NOMO-1 treated with dmso at 0.1 percent for 144 hours (cell line): Measurements from ENCODE around the gene DSCAM.

Source experiments
- DNase-seq: peaks from one replicate; lab custom pipeline; 2025; ENCODE audit not compliant: unreplicated experiment; lab: John Stamatoyannopoulos, UW

Gene DSCAM

GRCh38 chr21:40402884-40403582, 443.9 kb downstream of the DSCAM start:
- no peak for DNase-seq

GRCh38 chr21:40395732-40396131, 451.2 kb downstream of the DSCAM start:
- DNase-seq, result no peak

GRCh38 chr21:40393066-40393465, 453.9 kb downstream of the DSCAM start:
- no peak for DNase-seq

- DNase-seq, result no peak
Observed at GRCh38 chr21:40388046-40388445, 458.9 kb downstream of the DSCAM start.

GRCh38 chr21:40386981-40387747, 459.8 kb downstream of the DSCAM start:
- DNase-seq, result no peak

- DNase-seq, result no peak
Observed at GRCh38 chr21:40386294-40386911, 460.6 kb downstream of the DSCAM start.

- DNase-seq, result no peak
Observed at GRCh38 chr21:40385883-40386282, 461.1 kb downstream of the DSCAM start.

GRCh38 chr21:40383951-40384350, 463.0 kb downstream of the DSCAM start:
- no peak for DNase-seq

- no peak for DNase-seq
Observed at GRCh38 chr21:40381111-40381510, 465.8 kb downstream of the DSCAM start.

- DNase-seq, result no peak
Observed at GRCh38 chr21:40379881-40380810, 466.8 kb downstream of the DSCAM start.

- no peak for DNase-seq
Observed at GRCh38 chr21:40377135-40377534, 469.8 kb downstream of the DSCAM start.

- no peak for DNase-seq
Observed at GRCh38 chr21:40373761-40374160, 473.2 kb downstream of the DSCAM start.

- DNase-seq, result no peak
Observed at GRCh38 chr21:40372506-40372905, 474.5 kb downstream of the DSCAM start.

GRCh38 chr21:40371329-40371728, 475.6 kb downstream of the DSCAM start:
- no peak for DNase-seq

- no peak for DNase-seq
Observed at GRCh38 chr21:40356644-40357043, 490.3 kb downstream of the DSCAM start.

- DNase-seq, result no peak
Observed at GRCh38 chr21:40355076-40355475, 491.9 kb downstream of the DSCAM start.

GRCh38 chr21:40351006-40351405, 496.0 kb downstream of the DSCAM start:
- no peak for DNase-seq

- DNase-seq, result no peak
Observed at GRCh38 chr21:40349591-40349990, 497.4 kb downstream of the DSCAM start.

- no peak for DNase-seq
Observed at GRCh38 chr21:40345711-40346321, 501.1 kb downstream of the DSCAM start.

GRCh38 chr21:40340357-40340756, 506.6 kb downstream of the DSCAM start:
- DNase-seq, result no peak

GRCh38 chr21:40339050-40339449, 507.9 kb downstream of the DSCAM start:
- no peak for DNase-seq
